ENCODE measurements around the gene KDM4B.

Gene KDM4B

GRCh38 chr19:5055457-5055776 is 86.5 kb downstream of the KDM4B start:
- Histone ChIP-seq H3K36me3 (ENCODE audit: control insufficient read depth, low read length) (peaks cover 4% of the 10 kb centered on the region; the same call in 1 of the 2 replicates), H4K20me1 (ENCODE audit: control insufficient read depth, insufficient read depth, low read depth, low read length) (no peaks in the 10 kb centered on the region), H3K9me3 (ENCODE audit: control insufficient read depth, insufficient read depth, low read length) (no peaks in the 10 kb centered on the region), H3K27me3 (ENCODE audit: control insufficient read depth, low read length) (no peaks in the 10 kb centered on the region), H3K9me2 (replicated peaks; ENCODE audit: control insufficient read depth, low read length) (no peaks in the 10 kb centered on the region), H3K4me3 (ENCODE audit: low read length) (no peak overlapping the region), H3F3A (ENCODE audit: control insufficient read depth, insufficient read depth) (no peaks in the 10 kb centered on the region), H3K4me1 (ENCODE audit: control insufficient read depth, low read length) (no peaks in the 10 kb centered on the region; the same call in 1 of the 2 replicates), H3K4me2 (ENCODE audit: low read length) (no peak overlapping the region), H3K79me2 (ENCODE audit: control insufficient read depth, low read length) (no peaks in the 10 kb centered on the region), H3K27ac (ENCODE audit: low read depth, low read length) (no peak overlapping the region)
- TF ChIP-seq CTCF (IDR thresholded peaks at IDR 0.05; ENCODE audit: low read depth, low read length, poor library complexity, severe bottlenecking) (no peak), EZH2phosphoT487 (IDR thresholded peaks at IDR 0.05; ENCODE audit: borderline replicate concordance, low read length) (no peak)

DNA sequence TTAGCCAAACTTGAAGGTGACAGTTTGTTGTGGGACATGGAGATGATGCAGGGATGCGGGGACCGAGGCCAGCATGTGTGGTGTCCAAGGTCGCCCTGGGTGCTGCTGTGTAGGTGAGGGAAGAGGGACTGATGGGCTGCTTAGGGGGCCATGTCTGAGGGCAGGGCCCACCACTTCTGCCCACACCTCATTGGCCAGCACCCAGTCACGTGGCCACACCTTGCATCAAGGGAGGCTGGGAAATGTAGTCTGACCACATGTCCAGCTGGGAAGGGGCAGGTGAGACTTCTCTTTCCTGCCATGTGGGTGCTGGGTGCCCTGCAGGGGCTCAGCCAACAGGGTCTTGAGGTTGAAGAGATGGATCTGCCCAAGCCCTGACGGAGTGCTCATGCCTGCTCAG is 88.9 kb downstream of the KDM4B start:
- Histone ChIP-seq H3K4me3 (ENCODE audit: low read length) (no peak overlapping the region), H3K36me3 (ENCODE audit: control insufficient read depth, low read length) (peaks cover 4% of the 10 kb centered on the region; the same call in 1 of the 2 replicates), H3K4me1 (ENCODE audit: control insufficient read depth, low read length) (no peaks in the 10 kb centered on the region; the same call in 1 of the 2 replicates), H4K20me1 (ENCODE audit: control insufficient read depth, insufficient read depth, low read depth, low read length) (no peaks in the 10 kb centered on the region), H3K9me3 (ENCODE audit: control insufficient read depth, insufficient read depth, low read length) (no peaks in the 10 kb centered on the region), H3F3A (ENCODE audit: control insufficient read depth, insufficient read depth) (no peaks in the 10 kb centered on the region), H3K4me2 (ENCODE audit: low read length) (no peak overlapping the region), H3K9me2 (replicated peaks; ENCODE audit: control insufficient read depth, low read length) (no peaks in the 10 kb centered on the region), H3K79me2 (ENCODE audit: control insufficient read depth, low read length) (no peaks in the 10 kb centered on the region), H3K27me3 (ENCODE audit: control insufficient read depth, low read length) (no peaks in the 10 kb centered on the region), H3K27ac (ENCODE audit: low read depth, low read length) (no peak overlapping the region)
- TF ChIP-seq CTCF (IDR thresholded peaks at IDR 0.05; ENCODE audit: low read depth, low read length, poor library complexity, severe bottlenecking) (no peak), EZH2phosphoT487 (IDR thresholded peaks at IDR 0.05; ENCODE audit: borderline replicate concordance, low read length) (no peak)

GRCh38 chr19:5058521-5059212 is 89.8 kb downstream of the KDM4B start:
- Histone ChIP-seq H3K4me2 (ENCODE audit: low read length) (no peak overlapping the region), H3F3A (ENCODE audit: control insufficient read depth, insufficient read depth) (no peaks in the 10 kb centered on the region), H3K9me2 (replicated peaks; ENCODE audit: control insufficient read depth, low read length) (no peaks in the 10 kb centered on the region), H3K79me2 (ENCODE audit: control insufficient read depth, low read length) (no peaks in the 10 kb centered on the region), H3K27me3 (ENCODE audit: control insufficient read depth, low read length) (no peaks in the 10 kb centered on the region), H3K4me1 (ENCODE audit: control insufficient read depth, low read length) (no peaks in the 10 kb centered on the region), H3K9me3 (ENCODE audit: control insufficient read depth, insufficient read depth, low read length) (no peaks in the 10 kb centered on the region), H3K36me3 (ENCODE audit: control insufficient read depth, low read length) (peaks cover 4% of the 10 kb centered on the region; the same call in 1 of the 2 replicates), H4K20me1 (ENCODE audit: control insufficient read depth, insufficient read depth, low read depth, low read length) (no peaks in the 10 kb centered on the region), H3K4me3 (ENCODE audit: low read length) (no peak overlapping the region), H3K27ac (ENCODE audit: low read depth, low read length) (no peak overlapping the region)
- no peak for TF ChIP-seq CTCF (IDR thresholded peaks at IDR 0.05; ENCODE audit: low read depth, low read length, poor library complexity, severe bottlenecking)
- TF ChIP-seq EZH2phosphoT487 (IDR thresholded peaks at IDR 0.05; ENCODE audit: borderline replicate concordance, low read length): no peak
